NCI-H1694 treated with DMSO at 0.1 percent for 48 hours (cell line): ENCODE data around the gene TRNP1.

Experiments used
- DNase-seq: peaks from one replicate; lab custom pipeline; 2025; lab: John Stamatoyannopoulos, UW

The TRNP1 gene

GRCh38 chr1:27027575-27028250 is 34.2 kb downstream of the TRNP1 start:
- no peak for DNase-seq

- no peak for DNase-seq
Observed at GRCh38 chr1:27029517-27029916, 36.0 kb downstream of the TRNP1 start.

GRCh38 chr1:27031235-27032118 is 38.0 kb downstream of the TRNP1 start:
- no peak for DNase-seq

- DNase-seq = no peak
Observed at GRCh38 chr1:27032119-27032461, 38.6 kb downstream of the TRNP1 start.

GRCh38 chr1:27033043-27033746 is 39.7 kb downstream of the TRNP1 start:
- DNase-seq = no peak

- DNase-seq = no peak
Observed at GRCh38 chr1:27035344-27035743, 41.9 kb downstream of the TRNP1 start.

- no peak for DNase-seq
Observed at GRCh38 chr1:27036718-27037117, 43.2 kb downstream of the TRNP1 start.

- DNase-seq = no peak
Observed at GRCh38 chr1:27037518-27037917, 44.0 kb downstream of the TRNP1 start.

- no peak for DNase-seq
Observed at GRCh38 chr1:27038020-27038419, 44.5 kb downstream of the TRNP1 start.

- no peak for DNase-seq
Observed at GRCh38 chr1:27042670-27043069, 49.2 kb downstream of the TRNP1 start.

- peak; percentile 49 for DNase-seq
Observed at GRCh38 chr1:27044613-27045151, 51.2 kb downstream of the TRNP1 start.

- DNase-seq = peak; percentile 9
Observed at GRCh38 chr1:27045973-27046558, 52.6 kb downstream of the TRNP1 start.

GRCh38 chr1:27047914-27048313 is 54.4 kb downstream of the TRNP1 start:
- DNase-seq = peak; percentile 17

GRCh38 chr1:27049100-27049499 is 55.6 kb downstream of the TRNP1 start:
- DNase-seq = no peak

GRCh38 chr1:27049607-27050006 is 56.1 kb downstream of the TRNP1 start:
- no peak for DNase-seq
